Measurements from ENCODE around the gene ATAD1.
"Not testable (repeated sequence)": the region's sequence is repeated elsewhere in the genome, so short reads cannot be mapped to it uniquely, and the experiment has no call there.

ATAD1 gene

GRCh38 chr10:87841186-87841585 lies 23.2 kb upstream of the ATAD1 start:
- no peak for DNase-seq (ENCODE audit: low spot score)

DNA sequence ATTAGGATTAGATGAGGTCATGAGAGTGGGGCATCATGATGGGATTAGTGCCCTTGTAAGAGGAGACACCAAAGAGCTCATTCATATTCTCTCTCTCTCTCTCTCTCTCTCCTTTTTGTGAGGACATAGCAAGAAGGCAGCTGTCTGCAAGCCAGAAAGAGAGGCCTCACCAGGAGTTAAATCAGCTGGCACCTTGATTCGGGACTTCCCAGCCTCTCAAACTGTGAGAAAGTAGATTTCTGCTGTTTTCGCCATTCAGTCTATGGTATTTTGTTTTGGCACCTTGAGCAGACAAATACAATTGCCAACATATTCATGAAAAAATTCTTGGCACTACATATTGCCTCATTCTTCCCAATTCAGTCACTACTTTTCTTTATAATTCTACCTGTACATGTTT lies 20.6 kb upstream of the ATAD1 start:
- no peak for TF ChIP-seq CTCF (IDR thresholded peaks at IDR 0.05; ENCODE audit: borderline replicate concordance, control extremely low read depth, extremely low read depth, insufficient read depth, missing control alignments)
- in situ Hi-C loops (cut with MboI; ENCODE audit: low sequenced_read_pairs, unreplicated experiment): no loop called here
- DNase-seq (ENCODE audit: low spot score): no peak

More at GRCh38 chr10:87841186-87841585, 23.2 kb upstream of the ATAD1 start:
- no peak for TF ChIP-seq CTCF (IDR thresholded peaks at IDR 0.05; ENCODE audit: borderline replicate concordance, control extremely low read depth, extremely low read depth, insufficient read depth, missing control alignments)
- in situ Hi-C loops (cut with MboI; ENCODE audit: low sequenced_read_pairs, unreplicated experiment): no loop called here

- no peak for DNase-seq (ENCODE audit: low spot score)
- no peak for TF ChIP-seq CTCF (IDR thresholded peaks at IDR 0.05; ENCODE audit: borderline replicate concordance, control extremely low read depth, extremely low read depth, insufficient read depth, missing control alignments)
- in situ Hi-C loops (cut with MboI; ENCODE audit: low sequenced_read_pairs, unreplicated experiment): no loop called here
Observed at GRCh38 chr10:87837445-87837844, 19.4 kb upstream of the ATAD1 start.

GRCh38 chr10:87836098-87836497 lies 18.1 kb upstream of the ATAD1 start:
- in situ Hi-C loops (cut with MboI; ENCODE audit: low sequenced_read_pairs, unreplicated experiment): no loop called here
- no peak for DNase-seq (ENCODE audit: low spot score)
- no peak for TF ChIP-seq CTCF (IDR thresholded peaks at IDR 0.05; ENCODE audit: borderline replicate concordance, control extremely low read depth, extremely low read depth, insufficient read depth, missing control alignments)

- no peak for TF ChIP-seq CTCF (IDR thresholded peaks at IDR 0.05; ENCODE audit: borderline replicate concordance, control extremely low read depth, extremely low read depth, insufficient read depth, missing control alignments)
- in situ Hi-C loops (cut with MboI; ENCODE audit: low sequenced_read_pairs, unreplicated experiment): no loop called here
- DNase-seq (ENCODE audit: low spot score): no peak
Observed at GRCh38 chr10:87829986-87830729, 12.1 kb upstream of the ATAD1 start.

- in situ Hi-C loops (cut with MboI; ENCODE audit: low sequenced_read_pairs, unreplicated experiment); DNase-seq (ENCODE audit: low spot score): not testable (repeated sequence)
Observed at GRCh38 chr10:87829051-87829450, 11.0 kb upstream of the ATAD1 start.

DNA sequence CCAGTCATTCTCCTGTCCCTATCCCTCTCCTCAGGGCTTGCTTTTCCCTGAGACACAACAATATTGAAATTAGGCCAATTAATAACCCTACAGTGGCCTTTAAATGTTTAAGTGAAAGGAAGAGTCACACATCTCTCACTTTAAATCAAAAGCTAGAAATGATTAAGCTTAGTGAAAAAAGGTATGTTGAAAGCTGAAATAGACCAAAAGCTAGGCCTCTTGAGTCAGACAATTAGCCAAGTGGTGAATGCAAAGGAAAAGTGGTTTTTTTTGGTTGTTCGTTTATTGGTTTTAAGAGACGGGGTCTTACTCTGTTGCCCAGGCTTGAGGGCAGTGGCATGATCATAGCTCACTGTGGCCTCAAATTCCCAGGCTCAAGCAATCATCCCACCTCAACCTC lies 9.7 kb upstream of the ATAD1 start:
- no peak for TF ChIP-seq CTCF (IDR thresholded peaks at IDR 0.05; ENCODE audit: borderline replicate concordance, control extremely low read depth, extremely low read depth, insufficient read depth, missing control alignments)
- DNase-seq (ENCODE audit: low spot score): no peak
- in situ Hi-C loops (cut with MboI; ENCODE audit: low sequenced_read_pairs, unreplicated experiment): no loop called here
